MM.1S (cell line): Measurements from ENCODE around the gene SGSH.
"Not testable (repeated sequence)": the region's sequence is repeated elsewhere in the genome, so short reads cannot be mapped to it uniquely, and the experiment has no call there.

Experiments
- DNase-seq: peaks from one replicate; pipeline ENCODE4 v3.0.0-alpha.2; 2015
- H2AFZ ChIP-seq: fragments of 300-600 bp; sonication (generic); 2 replicates; pipeline ENCODE4 v1.6.0; 2016; ENCODE audit warnings: antibody characterized with exemption, low read length
- H3F3A ChIP-seq: fragments of 300-600 bp; sonication (generic); 2 replicates; pipeline ENCODE4 v1.6.1; 2016; ENCODE audit warnings: mild to moderate bottlenecking, antibody characterized with exemption, low read length, moderate library complexity, mixed read lengths; ENCODE audit not compliant: insufficient read depth
- H3K27ac ChIP-seq: fragments of 300-600 bp; sonication (generic); 2 replicates; pipeline ENCODE4 v1.5.1; 2016; ENCODE audit warnings: mild to moderate bottlenecking, low read length
- H3K27me3 ChIP-seq: fragments of 300-600 bp; sonication (generic); replicated peaks from 2 replicates; pipeline ENCODE4 v1.6.0; 2016; ENCODE audit warnings: low read length; ENCODE audit not compliant: insufficient read depth
- H3K36me3 ChIP-seq: fragments of 300-600 bp; sonication (generic); replicated peaks from 2 replicates; pipeline ENCODE4 v1.6.1; 2016; ENCODE audit warnings: mild to moderate bottlenecking, low read length, mixed read lengths; ENCODE audit not compliant: insufficient read depth
- H3K4me1 ChIP-seq: fragments of 300-600 bp; sonication (generic); 2 replicates; pipeline ENCODE4 v1.6.1; 2016; ENCODE audit warnings: low read length, mixed read lengths
- H3K4me2 ChIP-seq: fragments of 300-600 bp; sonication (generic); 2 replicates; pipeline ENCODE4 v1.6.0; 2016; ENCODE audit warnings: low read depth, low read length
- H3K4me3 ChIP-seq: fragments of 300-600 bp; sonication (generic); 2 replicates; pipeline ENCODE4 v1.5.1; 2016; ENCODE audit warnings: low read length, mixed read lengths
- H3K79me2 ChIP-seq: fragments of 300-600 bp; sonication (generic); 2 replicates; pipeline ENCODE4 v1.6.1; 2016; ENCODE audit warnings: mixed run types, low read length, mixed read lengths
- H3K9ac ChIP-seq: fragments of 300-600 bp; sonication (generic); 2 replicates; pipeline ENCODE4 v1.6.1; 2016; ENCODE audit warnings: low read length, mixed read lengths
- H3K9me2 ChIP-seq: fragments of 300-600 bp; sonication (generic); replicated peaks from 2 replicates; pipeline ENCODE4 v1.6.1; 2016; ENCODE audit warnings: mild to moderate bottlenecking, low read length, mixed read lengths; ENCODE audit not compliant: insufficient read depth
- H3K9me3 ChIP-seq: fragments of 300-600 bp; sonication (generic); replicated peaks from 2 replicates; pipeline ENCODE4 v1.6.1; 2016; ENCODE audit warnings: mild to moderate bottlenecking, low read length, mixed read lengths; ENCODE audit not compliant: insufficient read depth
- H4K20me1 ChIP-seq: fragments of 300-600 bp; sonication (generic); 2 replicates; pipeline ENCODE4 v1.6.1; 2016; ENCODE audit warnings: mild to moderate bottlenecking, low read length, moderate library complexity, mixed read lengths; ENCODE audit not compliant: insufficient read depth
- CTCF ChIP-seq: fragments of 300-600 bp; sonication (generic); IDR thresholded peaks from 2 replicates; pipeline ENCODE4 v1.5.1; 2016; ENCODE audit warnings: antibody characterized with exemption, low read length, mixed read lengths
- EZH2 ChIP-seq: fragments of 300-600 bp; sonication (generic); optimal IDR thresholded peaks from 2 replicates; pipeline ENCODE3; 2017; ENCODE audit warnings: low read depth, mild to moderate bottlenecking, antibody characterized with exemption, low read length, mixed read lengths
- EZH2phosphoT487 ChIP-seq: fragments of 300-600 bp; sonication (generic); IDR thresholded peaks from 2 replicates; pipeline ENCODE4 v1.6.1; 2018; ENCODE audit warnings: antibody characterized with exemption, low read length

SGSH gene

GRCh38 chr17:80204626-80205468 is 15.3 kb downstream of the SGSH start:
- no peaks in the 10 kb centered on the region for H3K4me1 ChIP-seq
- H3K4me3 ChIP-seq = no peak overlapping the region
- no peak for TF ChIP-seq EZH2
- no peak for TF ChIP-seq EZH2phosphoT487
- TF ChIP-seq CTCF = no peak
- no peaks in the 10 kb centered on the region for H3F3A ChIP-seq
- no peak overlapping the region for H3K9ac ChIP-seq
- H3K27me3 ChIP-seq = no peaks in the 10 kb centered on the region
- DNase-seq = no peak
- H3K9me3 ChIP-seq = no peaks in the 10 kb centered on the region
- H3K36me3 ChIP-seq = no peaks in the 10 kb centered on the region; the same call in 1 of the 2 replicates
- no peak overlapping the region for H3K4me2 ChIP-seq
- no peak overlapping the region for H2AFZ ChIP-seq
- no peaks in the 10 kb centered on the region for H4K20me1 ChIP-seq
- H3K79me2 ChIP-seq = no peaks in the 10 kb centered on the region
- no peak overlapping the region for H3K27ac ChIP-seq
- H3K9me2 ChIP-seq = no peaks in the 10 kb centered on the region

GRCh38 chr17:80203471-80203963 is 16.6 kb downstream of the SGSH start:
- Histone ChIP-seq H3K9me3 (no peaks in the 10 kb centered on the region), H3K4me2 (no peak overlapping the region), H3K4me3 (no peak overlapping the region), H3K9ac (no peak overlapping the region), H3K27me3 (no peaks in the 10 kb centered on the region), H3K36me3 (no peaks in the 10 kb centered on the region), H2AFZ (no peak overlapping the region), H3K4me1 (no peaks in the 10 kb centered on the region), H3K9me2 (no peaks in the 10 kb centered on the region), H3K27ac (no peak overlapping the region), H3F3A (no peaks in the 10 kb centered on the region), H3K79me2 (no peaks in the 10 kb centered on the region), H4K20me1 (no peaks in the 10 kb centered on the region)
- DNase-seq = no peak
- TF ChIP-seq EZH2phosphoT487 = no peak

GRCh38 chr17:80202197-80202596 is 17.9 kb downstream of the SGSH start:
- DNase-seq = no peak
- Histone ChIP-seq H3K27ac (no peak overlapping the region), H3K27me3 (no peaks in the 10 kb centered on the region), H3K4me1 (no peaks in the 10 kb centered on the region), H3K4me2 (no peak overlapping the region), H4K20me1 (no peaks in the 10 kb centered on the region), H3K4me3 (no peak overlapping the region), H3F3A (no peaks in the 10 kb centered on the region), H3K36me3 (no peaks in the 10 kb centered on the region), H2AFZ (no peak overlapping the region), H3K79me2 (no peaks in the 10 kb centered on the region), H3K9me3 (no peaks in the 10 kb centered on the region), H3K9me2 (no peaks in the 10 kb centered on the region), H3K9ac (no peak overlapping the region)
- TF ChIP-seq EZH2 (no peak), EZH2phosphoT487 (no peak), CTCF (no peak)

- no peaks in the 10 kb centered on the region for H3F3A ChIP-seq
- H3K4me1 ChIP-seq = no peaks in the 10 kb centered on the region
- H3K27me3 ChIP-seq = no peaks in the 10 kb centered on the region
- H3K9me2 ChIP-seq = no peaks in the 10 kb centered on the region
- H3K27ac ChIP-seq = no peak overlapping the region
- TF ChIP-seq EZH2phosphoT487 (no peak), EZH2 (no peak)
- no peak overlapping the region for H3K4me2 ChIP-seq
- H3K9ac ChIP-seq = no peak overlapping the region
- H3K9me3 ChIP-seq = no peaks in the 10 kb centered on the region
- no peak overlapping the region for H2AFZ ChIP-seq
- H4K20me1 ChIP-seq = no peaks in the 10 kb centered on the region
- H3K36me3 ChIP-seq = no peaks in the 10 kb centered on the region
- H3K79me2 ChIP-seq = no peaks in the 10 kb centered on the region
- no peak overlapping the region for H3K4me3 ChIP-seq
- no peak for DNase-seq
Measured at GRCh38 chr17:80201446-80201845, 18.7 kb downstream of the SGSH start.

- H2AFZ ChIP-seq, H4K20me1 ChIP-seq, H3K9me2 ChIP-seq, H3K9ac ChIP-seq, H3K79me2 ChIP-seq, H3K4me1 ChIP-seq, H3K36me3 ChIP-seq, H3K9me3 ChIP-seq, H3F3A ChIP-seq, H3K27ac ChIP-seq, H3K4me2 ChIP-seq, DNase-seq, H3K4me3 ChIP-seq: not testable (repeated sequence)
- H3K27me3 ChIP-seq = peaks cover 10% of the 10 kb centered on the region
Measured at GRCh38 chr17:80199295-80199694, 20.8 kb downstream of the SGSH start.
